Neural cell (in vitro differentiated cells): ENCODE data around the gene PLG. TPM values are rescaled to one million over a fixed set of nuclear protein-coding genes. Genes with fewer than 3 reads are reported as not detected.
"Not testable (repeated sequence)": the region's sequence is repeated elsewhere in the genome, so short reads cannot be mapped to it uniquely, and the experiment has no call there.

Experiments used
- H2AFZ ChIP-seq: fragments of 200-600, 300-800 bp; sonication (generic), shearing (Covaris generic); 2 replicates; pipeline ENCODE4 v1.6.0; 2014; ENCODE audit warnings: low read depth, mild to moderate bottlenecking, antibody characterized with exemption, low read length, moderate library complexity
- H3F3A ChIP-seq: fragments of 200-600 bp; shearing (Covaris generic); 2 replicates; pipeline ENCODE4 v1.6.1; 2016; ENCODE audit warnings: mild to moderate bottlenecking, moderate library complexity, mixed read lengths, antibody characterized with exemption, low read length; ENCODE audit not compliant: insufficient read depth, poor library complexity, severe bottlenecking
- H3K27ac ChIP-seq: fragments of 200-600, 300-800 bp; sonication (generic), shearing (Covaris generic); 2 replicates; pipeline ENCODE4 v1.5.1; 2014; ENCODE audit warnings: mild to moderate bottlenecking, low read length, moderate library complexity
- H3K27me3 ChIP-seq: fragments of 300-800, 200-600 bp; sonication (generic), shearing (Covaris generic); 2 replicates; pipeline ENCODE4 v1.6.0; 2014; ENCODE audit warnings: mild to moderate bottlenecking, low read depth, low read length, moderate library complexity; ENCODE audit not compliant: insufficient read depth
- H3K36me3 ChIP-seq: fragments of 300-800, 200-600 bp; sonication (generic), shearing (Covaris generic); 2 replicates; pipeline ENCODE4 v1.5.1; 2014; ENCODE audit warnings: mild to moderate bottlenecking, antibody characterized with exemption, low read length, moderate library complexity; ENCODE audit not compliant: insufficient read depth
- H3K4me2 ChIP-seq: fragments of 300-800, 200-600 bp; sonication (generic), shearing (Covaris generic); 2 replicates; pipeline ENCODE4 v1.6.0; 2014; ENCODE audit warnings: mild to moderate bottlenecking, low read length
- H3K4me3 ChIP-seq: fragments of 300-800, 200-600 bp; sonication (generic), shearing (Covaris generic); 2 replicates; pipeline ENCODE4 v1.5.1; 2014; ENCODE audit warnings: mild to moderate bottlenecking, low read length, moderate library complexity
- H3K79me2 ChIP-seq: fragments of 200-600 bp; shearing (Covaris generic); replicated peaks from 2 replicates; pipeline ENCODE4 v1.6.0; 2014; ENCODE audit warnings: mild to moderate bottlenecking, low read length, moderate library complexity; ENCODE audit not compliant: insufficient read depth
- H3K9ac ChIP-seq: fragments of 300-800, 200-600 bp; sonication (generic), shearing (Covaris generic); 2 replicates; pipeline ENCODE4 v1.6.1; 2016; ENCODE audit warnings: mild to moderate bottlenecking, low read length, mixed read lengths
- H3K9me2 ChIP-seq: fragments of 200-600 bp; shearing (Covaris generic); 2 replicates; pipeline ENCODE4 v1.6.1; 2016; ENCODE audit warnings: mild to moderate bottlenecking, low read length, mixed read lengths; ENCODE audit not compliant: insufficient read depth
- H3K9me3 ChIP-seq: fragments of 200-600, 300-800 bp; sonication (generic), shearing (Covaris generic); 2 replicates; pipeline ENCODE4 v1.6.1; 2016; ENCODE audit warnings: mild to moderate bottlenecking, mixed run types, low read length, moderate library complexity, mixed read lengths
- H4K20me1 ChIP-seq: fragments of 200-600 bp; shearing (Covaris generic); 2 replicates; pipeline ENCODE4 v1.6.1; 2016; ENCODE audit warnings: mild to moderate bottlenecking, mixed run types; ENCODE audit not compliant: insufficient read depth
- EP300 ChIP-seq: fragments of 450-650 bp; conservative IDR thresholded peaks from 2 replicates; pipeline ENCODE4 v1.6.1; 2014; ENCODE audit warnings: antibody characterized with exemption, mild to moderate bottlenecking, moderate library complexity; ENCODE audit not compliant: poor library complexity, severe bottlenecking
- EZH2 ChIP-seq: fragments of 200-600, 300-800 bp; shearing (Covaris generic), sonication (generic); IDR thresholded peaks from 2 replicates; pipeline ENCODE4 v1.6.1; 2014; ENCODE audit warnings: antibody characterized with exemption, low read length, borderline replicate concordance, mild to moderate bottlenecking; ENCODE audit not compliant: insufficient read depth, poor library complexity, severe bottlenecking
- MXI1 ChIP-seq: fragments of 450-650 bp; conservative IDR thresholded peaks from 2 replicates; pipeline ENCODE4 v1.6.1; 2014; ENCODE audit warnings: antibody characterized with exemption, mild to moderate bottlenecking; ENCODE audit not compliant: poor library complexity, severe bottlenecking
- POLR2AphosphoS5 ChIP-seq: IDR thresholded peaks from 2 replicates; pipeline ENCODE4 v1.6.1; 2012
- RAD21 ChIP-seq: fragments of 450-650 bp; conservative IDR thresholded peaks from 2 replicates; pipeline ENCODE4 v1.6.1; 2014; ENCODE audit warnings: antibody characterized with exemption, mild to moderate bottlenecking, moderate library complexity
- SMC3 ChIP-seq: fragments of 450-650 bp; conservative IDR thresholded peaks from 2 replicates; pipeline ENCODE4 v1.6.1; 2014; ENCODE audit warnings: antibody characterized with exemption, mild to moderate bottlenecking, moderate library complexity; ENCODE audit not compliant: poor library complexity
- TAF1 ChIP-seq: IDR thresholded peaks from 2 replicates; pipeline ENCODE4 v1.6.1; 2012; ENCODE audit warnings: low read depth
- polyA plus RNA-seq: library from polyadenylated mRNA; depleted of rRNA; stranded (reverse); fragments of >200 nt; gene quantifications from 2 replicates; pipeline ENCODE4 v1.2.3, GENCODE V29; 2014
- TF ChIP-seq, protein P1 (sequence below): fragments of 450-650 bp; IDR thresholded peaks from 2 replicates; pipeline ENCODE4 v1.5.1; 2014; ENCODE audit warnings: antibody characterized with exemption, mild to moderate bottlenecking, moderate library complexity; ENCODE audit not compliant: poor library complexity, severe bottlenecking
- TF ChIP-seq, protein P2 (sequence below): IDR thresholded peaks from 2 replicates; pipeline ENCODE4 v1.6.1; 2012; ENCODE audit warnings: borderline replicate concordance

Gene PLG
- polyA plus RNA-seq, 1 donor from 2014 or later: not detected

DNA sequence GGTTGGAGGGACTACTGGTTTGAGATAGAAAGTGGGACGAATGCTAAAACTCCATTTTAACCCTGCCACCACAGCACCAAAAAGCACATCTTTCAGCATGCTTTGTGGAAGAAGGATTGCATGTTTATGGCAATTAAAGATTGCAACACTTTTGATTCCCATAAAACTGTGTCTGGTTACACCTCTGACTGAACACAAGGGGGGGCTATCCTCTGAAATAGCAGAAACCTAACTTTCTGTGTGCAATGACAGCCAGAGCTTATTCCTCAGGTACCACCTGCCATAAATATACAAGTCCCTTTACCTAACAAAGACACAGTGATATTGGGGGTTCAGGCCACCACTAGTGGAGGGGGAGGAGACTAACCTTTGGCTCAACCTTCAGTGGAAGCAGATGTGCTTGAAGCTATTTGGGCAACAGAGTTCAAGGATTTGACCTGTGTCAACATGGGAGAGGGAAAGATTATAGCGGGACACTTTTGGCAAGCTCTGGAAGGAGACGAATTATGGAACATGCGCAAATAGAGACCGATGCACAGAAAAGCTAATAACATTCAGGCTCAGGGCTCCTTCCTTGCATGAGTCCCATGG lies 9.6 kb upstream of the PLG start:
- no peak overlapping the region for H3K4me2 ChIP-seq
- H3K4me3 ChIP-seq: no peak overlapping the region
- TF ChIP-seq EZH2 (no peak), RAD21 (no peak), TAF1 (no peak), POLR2AphosphoS5 (no peak), SMC3 (no peak), MXI1 (no peak), EP300 (no peak)
- TF ChIP-seq, protein P1, sequence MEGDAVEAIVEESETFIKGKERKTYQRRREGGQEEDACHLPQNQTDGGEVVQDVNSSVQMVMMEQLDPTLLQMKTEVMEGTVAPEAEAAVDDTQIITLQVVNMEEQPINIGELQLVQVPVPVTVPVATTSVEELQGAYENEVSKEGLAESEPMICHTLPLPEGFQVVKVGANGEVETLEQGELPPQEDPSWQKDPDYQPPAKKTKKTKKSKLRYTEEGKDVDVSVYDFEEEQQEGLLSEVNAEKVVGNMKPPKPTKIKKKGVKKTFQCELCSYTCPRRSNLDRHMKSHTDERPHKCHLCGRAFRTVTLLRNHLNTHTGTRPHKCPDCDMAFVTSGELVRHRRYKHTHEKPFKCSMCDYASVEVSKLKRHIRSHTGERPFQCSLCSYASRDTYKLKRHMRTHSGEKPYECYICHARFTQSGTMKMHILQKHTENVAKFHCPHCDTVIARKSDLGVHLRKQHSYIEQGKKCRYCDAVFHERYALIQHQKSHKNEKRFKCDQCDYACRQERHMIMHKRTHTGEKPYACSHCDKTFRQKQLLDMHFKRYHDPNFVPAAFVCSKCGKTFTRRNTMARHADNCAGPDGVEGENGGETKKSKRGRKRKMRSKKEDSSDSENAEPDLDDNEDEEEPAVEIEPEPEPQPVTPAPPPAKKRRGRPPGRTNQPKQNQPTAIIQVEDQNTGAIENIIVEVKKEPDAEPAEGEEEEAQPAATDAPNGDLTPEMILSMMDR: no peak
- TF ChIP-seq, protein P2, sequence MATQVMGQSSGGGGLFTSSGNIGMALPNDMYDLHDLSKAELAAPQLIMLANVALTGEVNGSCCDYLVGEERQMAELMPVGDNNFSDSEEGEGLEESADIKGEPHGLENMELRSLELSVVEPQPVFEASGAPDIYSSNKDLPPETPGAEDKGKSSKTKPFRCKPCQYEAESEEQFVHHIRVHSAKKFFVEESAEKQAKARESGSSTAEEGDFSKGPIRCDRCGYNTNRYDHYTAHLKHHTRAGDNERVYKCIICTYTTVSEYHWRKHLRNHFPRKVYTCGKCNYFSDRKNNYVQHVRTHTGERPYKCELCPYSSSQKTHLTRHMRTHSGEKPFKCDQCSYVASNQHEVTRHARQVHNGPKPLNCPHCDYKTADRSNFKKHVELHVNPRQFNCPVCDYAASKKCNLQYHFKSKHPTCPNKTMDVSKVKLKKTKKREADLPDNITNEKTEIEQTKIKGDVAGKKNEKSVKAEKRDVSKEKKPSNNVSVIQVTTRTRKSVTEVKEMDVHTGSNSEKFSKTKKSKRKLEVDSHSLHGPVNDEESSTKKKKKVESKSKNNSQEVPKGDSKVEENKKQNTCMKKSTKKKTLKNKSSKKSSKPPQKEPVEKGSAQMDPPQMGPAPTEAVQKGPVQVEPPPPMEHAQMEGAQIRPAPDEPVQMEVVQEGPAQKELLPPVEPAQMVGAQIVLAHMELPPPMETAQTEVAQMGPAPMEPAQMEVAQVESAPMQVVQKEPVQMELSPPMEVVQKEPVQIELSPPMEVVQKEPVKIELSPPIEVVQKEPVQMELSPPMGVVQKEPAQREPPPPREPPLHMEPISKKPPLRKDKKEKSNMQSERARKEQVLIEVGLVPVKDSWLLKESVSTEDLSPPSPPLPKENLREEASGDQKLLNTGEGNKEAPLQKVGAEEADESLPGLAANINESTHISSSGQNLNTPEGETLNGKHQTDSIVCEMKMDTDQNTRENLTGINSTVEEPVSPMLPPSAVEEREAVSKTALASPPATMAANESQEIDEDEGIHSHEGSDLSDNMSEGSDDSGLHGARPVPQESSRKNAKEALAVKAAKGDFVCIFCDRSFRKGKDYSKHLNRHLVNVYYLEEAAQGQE: no peak
- no peaks in the 10 kb centered on the region for H3K36me3 ChIP-seq
- no peak overlapping the region for H3K27ac ChIP-seq
- no peaks in the 10 kb centered on the region for H3K9me3 ChIP-seq
- H3K9ac ChIP-seq: no peak overlapping the region
- no peaks in the 10 kb centered on the region for H3K79me2 ChIP-seq
- H3K27me3 ChIP-seq: no peaks in the 10 kb centered on the region
- no peaks in the 10 kb centered on the region for H3F3A ChIP-seq
- H3K9me2 ChIP-seq: no peaks in the 10 kb centered on the region
- H2AFZ ChIP-seq: no peak overlapping the region
- no peaks in the 10 kb centered on the region for H4K20me1 ChIP-seq

DNA sequence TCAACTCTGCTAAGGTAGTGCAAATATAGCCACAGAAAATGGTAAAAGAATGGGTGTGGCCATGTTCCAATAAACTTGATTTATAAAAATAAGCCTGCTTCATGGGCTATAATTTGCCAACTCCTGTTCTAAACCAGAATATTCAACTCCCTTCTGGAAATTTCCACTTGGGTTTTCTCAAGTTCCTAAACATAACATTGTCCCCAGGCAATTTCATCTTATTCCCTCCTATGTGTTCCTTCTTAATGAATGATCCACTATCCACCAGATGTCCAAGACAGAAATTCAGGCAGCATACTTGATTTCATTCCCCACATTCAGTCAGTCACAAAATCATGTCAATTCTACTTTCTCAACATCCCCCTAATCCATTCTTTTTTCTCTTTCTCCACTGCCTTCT lies 7.0 kb upstream of the PLG start:
- H4K20me1 ChIP-seq, H3K27me3 ChIP-seq, H3K27ac ChIP-seq, H3K36me3 ChIP-seq, H3K79me2 ChIP-seq, H3K4me3 ChIP-seq, H3K9me2 ChIP-seq, H3K9ac ChIP-seq, H3K9me3 ChIP-seq, H2AFZ ChIP-seq, H3F3A ChIP-seq, H3K4me2 ChIP-seq: not testable (repeated sequence)

DNA sequence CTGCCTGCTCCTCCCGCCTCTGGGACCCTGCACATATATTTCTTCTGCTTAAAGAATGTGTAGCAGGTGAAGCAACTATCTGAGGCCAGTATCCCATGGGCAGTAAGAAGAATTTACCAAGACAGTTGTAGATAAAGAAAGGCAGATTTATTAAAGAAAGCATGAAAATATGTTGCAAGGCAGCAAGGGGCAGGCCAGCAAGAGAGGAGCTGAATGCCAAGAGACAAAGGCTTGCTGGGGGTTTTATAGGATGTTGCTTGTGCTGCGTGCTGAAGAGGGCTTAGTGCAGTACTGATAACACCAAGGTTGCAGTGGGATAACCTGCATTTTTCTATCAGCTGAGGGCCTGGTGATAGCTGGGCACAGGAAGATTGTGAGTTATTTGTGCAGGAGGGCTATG lies 6.4 kb upstream of the PLG start:
- H3K9me2 ChIP-seq, H3K4me3 ChIP-seq, H3K27me3 ChIP-seq, H3K36me3 ChIP-seq, H2AFZ ChIP-seq, H3K79me2 ChIP-seq, H3F3A ChIP-seq, H3K4me2 ChIP-seq, H4K20me1 ChIP-seq, H3K9ac ChIP-seq, H3K9me3 ChIP-seq, H3K27ac ChIP-seq: not testable (repeated sequence)

DNA sequence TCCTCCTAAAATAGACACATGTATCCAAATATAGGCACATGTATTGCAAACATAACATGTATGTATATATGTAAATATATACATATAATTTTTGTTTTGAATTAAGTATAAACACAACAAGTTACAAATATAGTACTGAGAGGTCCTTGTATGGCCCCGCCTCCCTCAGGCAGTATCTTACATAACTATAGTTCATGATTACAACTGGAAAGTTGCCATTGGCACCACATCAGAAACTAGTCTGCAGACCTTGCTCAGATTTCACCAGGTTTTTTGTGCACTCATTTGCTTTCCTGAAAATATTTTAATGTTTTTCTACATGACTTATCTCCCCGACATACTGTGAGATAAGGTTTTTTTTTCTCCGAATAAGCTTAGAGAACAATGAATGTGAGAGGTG lies 5.2 kb upstream of the PLG start:
- H3K9ac ChIP-seq, H3K9me3 ChIP-seq, H2AFZ ChIP-seq, H3F3A ChIP-seq, H3K4me3 ChIP-seq, H3K36me3 ChIP-seq, H3K27ac ChIP-seq, H3K4me2 ChIP-seq, H4K20me1 ChIP-seq, H3K79me2 ChIP-seq, H3K9me2 ChIP-seq, H3K27me3 ChIP-seq: not testable (repeated sequence)
